K562 (cell line): Measurements from ENCODE around the gene COMP. TPM values are rescaled to one million over a fixed set of nuclear protein-coding genes. Genes with fewer than 3 reads are reported as not detected.

Source experiments
- ATAC-seq: fragments of 200-7000 bp; cut with Tn5 transposase; 3 replicates; pipeline ENCODE4 v1.9.1; 2020; ENCODE audit warnings: moderate library complexity
- BruUV-seq: library from RNA; stranded (reverse); fragments of 400-500 nt; replicated peaks from 2 replicates; lab custom pipeline; 2021; lab: Mats Ljungman, UMichigan
- CTCF ChIA-PET: fragments of 300-600 bp; formaldehyde crosslinking; extraction: SDS; loops from one replicate; lab custom pipeline; 2021; ENCODE audit warnings: low intra/inter-chr PET ratio; lab: Yijun Ruan, JAX
- POLR2A ChIA-PET: fragments of 300-600, 350-650 bp; sonication (Branson Sonifier 250); formaldehyde crosslinking; extraction: SDS; loops from one replicate; lab custom pipeline; 2021; ENCODE audit warnings: antibody characterized with exemption, inconsistent platforms; lab: Yijun Ruan, JAX
- DNase-seq, 4 experiments: peaks; one replicate each; pipeline versions ENCODE4 v3.0.0 to v3.0.0-alpha.2; 2011 to 2018; ENCODE audit warnings: low spot score in 3 of 4, mixed read lengths in 3 of 4; ENCODE audit errors: extremely low read depth in 1 of 4
- FAIRE-seq: peaks from 2 replicates; lab custom pipeline; 2011; peaks lifted over from hg19 to GRCh38; lab: Jason Lieb, UNC
- H2AFZ ChIP-seq: 2 replicates; pipeline ENCODE4 v1.6.0; 2011; ENCODE audit warnings: low read depth, low read length, control low read depth, inconsistent platforms
- H3K27ac ChIP-seq: fragments of 200-600 bp; 3 replicates; pipeline ENCODE4 v1.8.0; 2011; ENCODE audit warnings: low read depth, mild to moderate bottlenecking, control low read depth, inconsistent platforms, low read length, moderate library complexity, mixed read lengths; ENCODE audit errors: extremely low read depth
- H3K27me3 ChIP-seq, 2 experiments: fragments of 300-600 bp in 1 of 2; 2 replicates in 1 of 2; 3 replicates in 1 of 2; pipeline versions ENCODE4 v1.6.0 to v1.8.0; 2011; ENCODE audit warnings: inconsistent platforms in 2 of 2, low read length in 2 of 2, mild to moderate bottlenecking in 1 of 2, mixed read lengths in 1 of 2, moderate library complexity in 1 of 2; ENCODE audit not compliant: control insufficient read depth in 2 of 2, insufficient read depth in 2 of 2
- H3K36me3 ChIP-seq: fragments of 300-600 bp; 3 replicates; pipeline ENCODE4 v1.8.0; 2011; ENCODE audit warnings: mild to moderate bottlenecking, low read length, inconsistent platforms; ENCODE audit not compliant: control insufficient read depth, insufficient read depth
- H3K4me1 ChIP-seq, 2 experiments: fragments of 200-600 bp in 1 of 2; replicated peaks in 1 of 2; 2 replicates in 1 of 2; 3 replicates in 1 of 2; pipeline versions ENCODE4 v1.5.1 to v1.8.0; 2011; ENCODE audit warnings: inconsistent platforms in 2 of 2, low read length in 2 of 2, mild to moderate bottlenecking in 1 of 2, mixed read lengths in 1 of 2, moderate library complexity in 1 of 2; ENCODE audit not compliant: control insufficient read depth in 2 of 2, insufficient read depth in 2 of 2
- H3K4me2 ChIP-seq: 2 replicates; pipeline ENCODE4 v1.6.1; 2011; ENCODE audit warnings: low read length, control low read depth, inconsistent platforms, mixed read lengths; ENCODE audit not compliant: insufficient read depth
- H3K4me3 ChIP-seq: fragments of 200-600 bp; sonication (generic), shearing (Covaris generic); 2 replicates; pipeline ENCODE4 v1.5.1; 2016; ENCODE audit warnings: control low read depth, inconsistent platforms
- H3K79me2 ChIP-seq: fragments of 200-600 bp; 3 replicates; pipeline ENCODE4 v1.8.0; 2011; ENCODE audit warnings: low read length, inconsistent platforms; ENCODE audit not compliant: control insufficient read depth, insufficient read depth
- H3K9ac ChIP-seq, 2 experiments: 2 replicates each; pipeline versions ENCODE4 v1.6.0 to v1.6.1; 2011; ENCODE audit warnings: low read depth in 2 of 2, low read length in 2 of 2, control low read depth in 1 of 2, inconsistent platforms in 1 of 2, mild to moderate bottlenecking in 1 of 2, mixed read lengths in 1 of 2; ENCODE audit not compliant: insufficient read depth in 1 of 2
- H3K9me1 ChIP-seq: one replicate; pipeline ENCODE4 v1.6.0; 2011; ENCODE audit warnings: inconsistent platforms, mild to moderate bottlenecking, low read length, moderate library complexity; ENCODE audit not compliant: control insufficient read depth, insufficient read depth
- H3K9me3 ChIP-seq: replicated peaks from 2 replicates; pipeline ENCODE4 v1.5.1; 2011; ENCODE audit warnings: low read depth, low read length, inconsistent platforms; ENCODE audit not compliant: control insufficient read depth, insufficient read depth
- H4K20me1 ChIP-seq: replicated peaks from 2 replicates; pipeline ENCODE4 v1.6.1; 2011; ENCODE audit warnings: low read length, inconsistent platforms, mixed read lengths; ENCODE audit not compliant: control insufficient read depth, insufficient read depth
- GABPB2 ChIP-seq: fragments of 250-450 bp; sonication (Bioruptor Pico); conservative IDR thresholded peaks from 2 replicates; pipeline ENCODE4 v1.5.1; 2021; ENCODE audit warnings: mild to moderate bottlenecking
- POLR3A ChIP-seq: IDR thresholded peaks from 2 replicates; pipeline ENCODE4 v1.6.1; 2011; ENCODE audit warnings: borderline replicate concordance, mild to moderate bottlenecking, moderate library complexity; ENCODE audit not compliant: insufficient read length, insufficient read depth; ENCODE audit errors: extremely low read depth
- SP2 ChIP-seq: IDR thresholded peaks from 2 replicates; pipeline ENCODE4 v1.6.1; 2011; ENCODE audit warnings: mild to moderate bottlenecking, low read depth, low read length, moderate library complexity; ENCODE audit not compliant: poor library complexity, severe bottlenecking; ENCODE audit errors: extremely low read depth
- TCFL5 ChIP-seq: fragments of 250-450 bp; sonication (Bioruptor Pico); conservative IDR thresholded peaks from 2 replicates; pipeline ENCODE4 v1.6.1; 2021; ENCODE audit warnings: mild to moderate bottlenecking, moderate library complexity, matching md5 sums
- XRCC3 ChIP-seq: fragments of 450-650 bp; IDR thresholded peaks from 2 replicates; pipeline ENCODE4 v1.6.1; 2017; ENCODE audit warnings: mild to moderate bottlenecking, moderate library complexity
- WGBS: fragments of 100-300 bp; shearing (Covaris generic); methylation state at CpG from one replicate; pipeline ENCODE4 v1.1.6; 2016; ENCODE audit warnings: low coverage, mixed read lengths; ENCODE audit not compliant: insufficient coverage; ENCODE audit errors: missing lambda C conversion rate; 5-methylcytosine and 5-hydroxymethylcytosine counted together
- in situ Hi-C: fragments of 300-500 bp; cut with MboI; formaldehyde crosslinking; loops from 4 replicates; pipeline ENCODE4 v1.15.0; 2018; ENCODE audit warnings: inconsistent platforms, mixed read lengths
- intact Hi-C: fragments of 100-400 bp; cut with micrococcal nuclease; formaldehyde crosslinking; loops from 2 replicates; pipeline ENCODE4 v1.14.2; 2022
- polyA plus RNA-seq, 8 experiments: library from polyadenylated mRNA; depleted of rRNA in 4 of 8; stranded (reverse) in 5 of 8; unstranded in 3 of 8; fragments of >200 nt; fragmentation: Nextera tagmentation in 2 of 8; fragmentation: Illumina TruSeq in 1 of 8; extraction: Ambion mirVana in 2 of 8; extraction: Trizol in 1 of 8; gene quantifications; 2 replicates each; pipeline versions ENCODE4 v1.2.1 to v1.2.3, GENCODE V29; 2011 to 2014; ENCODE audit warnings: inconsistent platforms in 1 of 8, missing spikeins in 1 of 8
- total RNA-seq, 7 experiments: library from RNA; depleted of rRNA in 6 of 7; stranded (reverse); fragments of >200 nt in 6 of 7; fragmentation: Illumina TruSeq in 2 of 7; extraction: Trizol in 2 of 7; gene quantifications; 2 replicates each; pipeline versions ENCODE4 v1.2.1 to v1.2.3, GENCODE V29; 2011 to 2021; ENCODE audit warnings: low replicate concordance in 1 of 7
- TF ChIP-seq, protein P1 (sequence below): fragments of 200-800 bp; sonication (Bioruptor generic); IDR thresholded peaks from 2 replicates; pipeline ENCODE4 v1.6.1; 2017; ENCODE audit warnings: missing genetic modification characterization, missing compliant biosample characterization

Gene COMP
- total and polyA plus RNA-seq, 9 of the 15 experiments (the other 6 are each of a cell fraction or from before 2014, with no cell fraction given), result 0.07 TPM; not detected in 8

DNA sequence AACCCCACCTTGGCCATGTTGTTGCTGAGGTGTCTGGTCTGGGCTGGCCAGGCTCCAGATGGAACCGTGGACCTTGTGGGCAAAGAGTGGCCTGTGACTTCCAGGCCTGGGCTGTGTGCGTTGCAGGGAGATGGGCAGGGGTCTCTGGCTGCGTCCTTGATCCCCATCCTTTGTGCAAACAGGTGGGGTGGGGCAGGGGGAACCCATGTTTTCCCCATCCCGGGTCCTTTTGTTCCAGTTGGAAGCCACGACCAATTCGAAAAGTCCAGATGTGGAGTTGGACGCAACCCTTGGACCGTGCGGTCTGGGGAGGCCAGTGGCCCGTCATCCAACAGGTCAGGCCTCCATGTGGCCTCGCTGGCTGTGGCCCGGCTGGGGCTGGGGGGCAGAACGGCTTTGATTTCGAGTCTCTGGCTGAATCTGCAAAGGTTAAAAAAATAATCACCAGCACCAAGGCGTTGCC lies 13.1 kb upstream of the COMP start:
- POLR2A ChIA-PET, result no interaction called here
- WGBS, result 16% methylated on average over 15 of the region's 15 CpGs
- Histone ChIP-seq H3K9ac (0 out of 4 replicates have a peak overlapping the region, but pooled peaks of 1 of the 2 experiments have one; percentile 17), H3K79me2 (no peaks in the 10 kb centered on the region), H3K4me2 (no peak overlapping the region), H2AFZ (no peak overlapping the region), H3K27me3 (peaks cover 18 to 45% of the 10 kb centered on the region in 2 experiments), H3K4me1 (peaks cover 0 to 8% of the 10 kb centered on the region in 2 experiments; a peak in 2 of 5 replicates), H3K9me3 (peaks cover 3% of the 10 kb centered on the region; the same call in 1 of the 2 replicates), H3K27ac (no peak overlapping the region), H4K20me1 (0 out of 2 replicates have a peak, but pooled peaks cover 11% of the 10 kb centered on the region), H3K36me3 (no peaks in the 10 kb centered on the region), H3K9me1 (peaks cover 4% of the 10 kb centered on the region), H3K4me3 (no peak overlapping the region)
- TF ChIP-seq POLR3A, result no peak
- TF ChIP-seq GABPB2 (CRISPR knock-in tag), result no peak
- no peak for TF ChIP-seq TCFL5 (CRISPR knock-in tag)
- TF ChIP-seq, protein P1, sequence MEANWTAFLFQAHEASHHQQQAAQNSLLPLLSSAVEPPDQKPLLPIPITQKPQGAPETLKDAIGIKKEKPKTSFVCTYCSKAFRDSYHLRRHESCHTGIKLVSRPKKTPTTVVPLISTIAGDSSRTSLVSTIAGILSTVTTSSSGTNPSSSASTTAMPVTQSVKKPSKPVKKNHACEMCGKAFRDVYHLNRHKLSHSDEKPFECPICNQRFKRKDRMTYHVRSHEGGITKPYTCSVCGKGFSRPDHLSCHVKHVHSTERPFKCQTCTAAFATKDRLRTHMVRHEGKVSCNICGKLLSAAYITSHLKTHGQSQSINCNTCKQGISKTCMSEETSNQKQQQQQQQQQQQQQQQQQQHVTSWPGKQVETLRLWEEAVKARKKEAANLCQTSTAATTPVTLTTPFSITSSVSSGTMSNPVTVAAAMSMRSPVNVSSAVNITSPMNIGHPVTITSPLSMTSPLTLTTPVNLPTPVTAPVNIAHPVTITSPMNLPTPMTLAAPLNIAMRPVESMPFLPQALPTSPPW (CRISPR knock-in tag), result no peak
- no peak for TF ChIP-seq SP2
- no peak for TF ChIP-seq XRCC3
- CTCF ChIA-PET, result no interaction called here
- BruUV-seq, result no TSS peak
- DNase-seq (no peak), ATAC-seq (no peak), FAIRE-seq (no peak)
- in situ Hi-C loops (no loop called here), intact Hi-C loops (no loop called here)
